Stimulated activated CD4-positive, alpha-beta T cell treated with anti-CD3 and anti-CD28 coated beads, Interleukin-12 subunit alpha, Interleukin-12 subunit beta, amount 100 ng/mL, for 48 hours (primary cell): ENCODE measurements around the gene SOX15.

ENCODE experiments used
- DNase-seq, 3 donors: peaks; one replicate each; pipeline ENCODE4 v3.0.0-alpha.2; 2020; ENCODE audit warnings: low read depth in 2 of 3, low spot score in 1 of 3

SOX15 gene

DNA sequence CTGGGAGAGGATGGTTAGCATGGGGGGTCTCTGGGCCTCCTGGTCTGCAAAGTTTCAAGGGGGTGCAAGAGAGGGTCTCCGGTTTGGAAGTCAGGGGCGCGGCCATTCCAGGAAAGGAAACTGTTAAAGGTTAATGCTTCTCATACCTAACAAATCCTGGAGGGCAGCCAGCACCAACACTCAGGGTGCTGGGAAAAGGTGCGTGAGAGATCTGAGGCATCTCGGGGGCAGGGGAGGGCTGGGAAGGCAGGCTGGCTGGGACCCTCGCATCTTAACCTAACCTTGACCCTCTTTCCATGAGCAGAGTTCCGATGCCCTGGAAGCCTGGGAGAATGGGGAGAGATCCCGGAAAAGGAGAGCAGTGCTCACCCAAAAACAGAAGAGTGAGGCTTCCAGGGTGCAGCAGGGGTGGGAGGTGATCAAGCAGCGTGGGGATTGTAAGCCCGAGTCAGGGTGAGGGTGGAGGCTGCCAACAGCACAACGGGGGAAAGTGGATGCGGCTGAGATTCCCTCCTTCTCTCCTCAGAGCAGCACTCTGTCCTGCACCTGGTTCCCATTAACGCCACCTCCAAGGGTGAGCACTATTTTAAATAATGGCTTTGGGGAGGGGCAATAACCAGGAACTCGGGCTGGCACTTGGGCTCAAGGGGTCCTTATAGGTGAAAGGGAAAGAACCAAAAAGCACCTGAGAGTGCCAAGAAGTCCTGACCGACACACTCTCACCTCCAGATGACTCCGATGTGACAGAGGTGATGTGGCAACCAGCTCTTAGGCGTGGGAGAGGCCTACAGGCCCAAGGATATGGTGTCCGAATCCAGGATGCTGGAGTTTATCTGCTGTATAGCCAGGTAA is 30.3 kb downstream of the SOX15 start:
- no peak for DNase-seq

DNA sequence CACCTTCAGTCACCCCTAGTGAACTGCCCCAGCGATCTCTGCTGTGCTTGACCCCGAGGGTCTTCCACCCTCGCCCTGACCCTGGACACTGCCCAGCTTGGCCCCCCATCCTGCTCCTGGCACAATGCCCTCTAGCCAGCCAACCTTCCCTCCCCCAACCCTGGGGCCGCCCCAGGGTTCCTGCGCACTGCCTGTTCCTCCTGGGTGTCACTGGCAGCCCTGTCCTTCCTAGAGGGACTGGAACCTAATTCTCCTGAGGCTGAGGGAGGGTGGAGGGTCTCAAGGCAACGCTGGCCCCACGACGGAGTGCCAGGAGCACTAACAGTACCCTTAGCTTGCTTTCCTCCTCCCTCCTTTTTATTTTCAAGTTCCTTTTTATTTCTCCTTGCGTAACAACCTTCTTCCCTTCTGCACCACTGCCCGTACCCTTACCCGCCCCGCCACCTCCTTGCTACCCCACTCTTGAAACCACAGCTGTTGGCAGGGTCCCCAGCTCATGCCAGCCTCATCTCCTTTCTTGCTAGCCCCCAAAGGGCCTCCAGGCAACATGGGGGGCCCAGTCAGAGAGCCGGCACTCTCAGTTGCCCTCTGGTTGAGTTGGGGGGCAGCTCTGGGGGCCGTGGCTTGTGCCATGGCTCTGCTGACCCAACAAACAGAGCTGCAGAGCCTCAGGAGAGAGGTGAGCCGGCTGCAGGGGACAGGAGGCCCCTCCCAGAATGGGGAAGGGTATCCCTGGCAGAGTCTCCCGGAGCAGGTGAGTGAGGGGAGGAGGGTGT is 31.2 kb downstream of the SOX15 start, which contains the start of gene TNFSF13:
TSS of gene TNFSF13 (plus strand) at position 207 of the 776 bp plus-strand sequence. CDS start at position 497, 290 bp downstream.
- DNase-seq = no peak

DNA sequence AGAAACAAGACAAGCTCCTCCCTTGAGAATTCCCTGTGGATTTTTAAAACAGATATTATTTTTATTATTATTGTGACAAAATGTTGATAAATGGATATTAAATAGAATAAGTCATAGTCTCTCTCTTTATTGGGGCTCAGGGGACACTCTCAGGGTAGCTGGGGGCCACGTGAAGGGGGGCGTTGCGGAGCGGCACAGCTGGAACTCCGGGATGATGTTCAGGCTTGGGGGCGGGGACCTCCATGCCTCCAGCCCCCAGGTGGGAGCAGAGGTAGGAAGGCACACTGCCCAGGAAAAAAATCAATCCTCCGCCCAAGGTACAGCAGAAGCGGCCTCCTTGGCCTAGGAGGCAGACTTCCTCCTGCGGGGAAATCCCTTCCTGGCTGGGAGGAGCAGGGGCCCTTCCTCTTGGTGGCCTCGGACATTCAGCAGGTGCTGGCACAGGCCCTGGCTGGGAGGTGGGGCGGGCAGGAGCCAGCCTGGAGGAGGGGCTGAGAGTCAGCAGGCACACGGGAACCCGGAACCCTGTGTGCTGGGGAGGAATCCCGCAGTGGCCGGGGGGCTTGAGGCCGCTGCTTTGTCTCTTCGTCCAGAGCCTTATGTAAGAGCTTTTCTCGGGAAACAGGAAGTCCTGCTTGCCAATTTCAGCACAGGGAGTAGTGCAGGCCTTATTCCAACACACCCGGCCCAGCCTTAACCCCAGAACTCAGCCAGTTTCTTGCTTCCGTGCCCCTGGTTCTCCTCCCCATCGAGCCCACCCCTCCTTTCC is 31.9 kb downstream of the SOX15 start:
- no peak for DNase-seq

DNA sequence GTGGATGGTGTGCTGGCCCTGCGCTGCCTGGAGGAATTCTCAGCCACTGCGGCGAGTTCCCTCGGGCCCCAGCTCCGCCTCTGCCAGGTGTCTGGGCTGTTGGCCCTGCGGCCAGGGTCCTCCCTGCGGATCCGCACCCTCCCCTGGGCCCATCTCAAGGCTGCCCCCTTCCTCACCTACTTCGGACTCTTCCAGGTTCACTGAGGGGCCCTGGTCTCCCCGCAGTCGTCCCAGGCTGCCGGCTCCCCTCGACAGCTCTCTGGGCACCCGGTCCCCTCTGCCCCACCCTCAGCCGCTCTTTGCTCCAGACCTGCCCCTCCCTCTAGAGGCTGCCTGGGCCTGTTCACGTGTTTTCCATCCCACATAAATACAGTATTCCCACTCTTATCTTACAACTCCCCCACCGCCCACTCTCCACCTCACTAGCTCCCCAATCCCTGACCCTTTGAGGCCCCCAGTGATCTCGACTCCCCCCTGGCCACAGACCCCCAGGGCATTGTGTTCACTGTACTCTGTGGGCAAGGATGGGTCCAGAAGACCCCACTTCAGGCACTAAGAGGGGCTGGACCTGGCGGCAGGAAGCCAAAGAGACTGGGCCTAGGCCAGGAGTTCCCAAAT is 32.6 kb downstream of the SOX15 start:
- DNase-seq = no peak

DNA sequence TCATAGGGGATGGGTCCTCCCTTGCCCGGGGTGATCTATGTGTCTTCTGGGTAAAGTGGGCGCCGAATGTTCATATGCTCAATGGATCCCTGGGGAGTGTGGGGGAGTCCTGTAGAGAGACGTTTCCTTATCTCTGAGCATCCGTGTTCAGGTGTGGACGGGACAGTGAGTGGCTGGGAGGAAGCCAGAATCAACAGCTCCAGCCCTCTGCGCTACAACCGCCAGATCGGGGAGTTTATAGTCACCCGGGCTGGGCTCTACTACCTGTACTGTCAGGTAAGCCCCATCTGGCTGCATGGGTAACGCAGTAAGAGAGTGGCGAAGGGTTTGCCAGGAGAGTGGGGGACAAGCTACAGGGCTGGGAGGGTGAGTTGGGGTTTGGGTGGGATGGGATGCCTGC is 33.3 kb downstream of the SOX15 start:
- DNase-seq = no peak

DNA sequence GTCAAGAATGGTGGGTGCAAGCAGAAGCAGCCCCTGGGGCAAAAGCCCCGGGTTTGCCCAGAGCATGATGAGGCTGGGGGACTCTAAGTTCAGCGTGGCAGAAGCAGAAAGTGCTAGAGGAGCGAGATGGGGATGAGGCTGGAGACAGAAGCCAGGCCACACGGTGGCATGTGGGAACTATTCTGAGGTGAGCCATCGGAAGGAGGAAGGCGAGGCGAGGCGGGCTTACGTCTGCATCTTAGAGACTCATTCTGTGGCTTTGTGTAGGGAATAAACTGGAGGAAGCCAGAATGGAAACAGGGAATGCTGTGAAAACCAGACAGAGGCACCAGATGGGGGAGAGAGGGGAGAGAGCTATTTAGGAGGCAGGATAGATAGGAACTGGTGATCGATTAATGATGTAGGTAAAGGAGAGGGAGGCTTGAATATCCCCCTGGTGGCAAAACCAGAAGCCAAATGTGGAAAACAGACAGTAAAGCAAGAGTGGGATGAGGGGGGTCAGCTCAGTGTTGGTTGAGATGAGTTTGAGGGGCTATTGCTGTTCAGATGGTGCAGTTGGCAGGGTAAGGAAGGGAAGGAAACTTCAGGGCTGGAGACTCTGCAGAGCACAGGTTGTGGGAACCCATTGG is 34.5 kb downstream of the SOX15 start:
- no peak for DNase-seq

DNA sequence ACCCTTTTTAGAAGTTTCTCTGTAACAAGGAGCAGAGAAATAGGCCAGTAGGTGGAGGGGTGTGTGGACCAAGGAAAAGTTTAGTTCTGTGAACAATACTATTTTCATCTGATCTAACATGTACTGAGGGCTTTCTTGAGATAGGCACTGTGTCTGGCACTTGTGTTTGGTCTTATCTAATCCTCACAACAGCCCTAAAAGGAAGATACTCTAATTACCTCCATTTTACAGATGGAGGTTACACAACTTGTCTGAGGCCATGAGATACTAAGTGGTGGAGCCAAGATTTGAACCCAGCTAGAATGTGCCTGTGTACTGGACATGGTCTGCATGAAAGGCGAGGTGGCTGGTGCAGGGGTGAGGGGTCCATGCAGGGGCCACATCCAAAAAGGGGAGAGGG is 36.5 kb downstream of the SOX15 start:
- DNase-seq = no peak

DNA sequence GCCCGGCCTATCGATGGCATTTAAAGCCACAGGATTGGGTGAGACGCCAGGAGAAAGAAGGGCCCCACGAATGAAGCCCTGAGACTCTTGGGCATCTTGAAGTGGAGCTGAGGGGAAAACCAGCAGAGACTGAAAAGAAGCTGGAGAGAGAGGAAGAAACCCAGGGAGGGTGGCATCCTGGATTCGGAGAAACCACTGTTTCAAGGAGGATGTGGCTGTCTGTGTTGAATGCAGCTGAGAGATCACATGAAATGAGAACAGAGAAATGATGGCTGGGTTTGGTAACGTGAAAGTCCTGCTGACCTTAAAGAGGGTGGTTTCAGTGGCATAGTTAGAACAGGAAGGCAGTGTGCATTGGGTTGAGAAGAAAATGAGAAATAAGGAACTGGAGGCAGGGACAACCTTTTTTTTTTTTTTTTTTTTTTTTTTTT is 37.3 kb downstream of the SOX15 start:
- no peak for DNase-seq

DNA sequence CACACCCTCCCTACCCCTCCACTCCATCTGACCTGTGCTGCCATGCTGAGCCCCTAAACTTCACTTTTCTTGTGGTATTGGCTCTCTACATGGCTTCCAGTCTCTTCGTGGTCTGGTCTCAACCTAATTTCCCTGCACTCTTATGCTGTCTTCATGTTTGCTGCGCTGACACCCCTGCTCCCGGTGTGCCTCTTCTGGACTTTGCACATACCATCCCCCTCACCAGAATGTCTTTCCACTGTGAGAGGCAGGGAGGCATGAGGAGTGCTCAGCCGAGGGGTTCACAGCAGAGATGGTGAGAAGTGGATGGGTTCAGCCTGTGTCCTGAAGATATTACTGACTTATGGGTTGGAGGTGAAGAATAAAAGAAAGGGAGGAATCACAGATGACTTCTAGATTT is 38.5 kb downstream of the SOX15 start:
- no peak for DNase-seq

DNA sequence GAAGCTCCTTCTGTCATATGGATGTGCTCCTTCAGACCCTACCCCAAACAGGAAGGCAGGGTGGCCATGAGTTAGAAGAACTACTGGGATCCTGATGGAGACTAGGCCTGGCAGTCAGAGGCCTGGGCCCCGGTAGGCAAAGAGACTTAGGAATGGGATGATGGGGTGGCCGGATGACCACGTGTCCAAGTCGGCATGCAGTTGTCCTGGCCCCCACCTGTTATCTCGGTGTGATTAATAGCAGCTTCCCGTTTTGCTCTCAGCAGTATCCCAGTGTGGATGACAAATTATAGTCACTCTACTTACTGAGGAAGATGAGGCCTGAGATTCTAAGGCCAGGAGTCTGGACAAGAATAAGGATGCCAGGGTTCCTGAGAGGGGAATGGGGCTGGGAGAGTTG is 39.5 kb downstream of the SOX15 start:
- no peak for DNase-seq

DNA sequence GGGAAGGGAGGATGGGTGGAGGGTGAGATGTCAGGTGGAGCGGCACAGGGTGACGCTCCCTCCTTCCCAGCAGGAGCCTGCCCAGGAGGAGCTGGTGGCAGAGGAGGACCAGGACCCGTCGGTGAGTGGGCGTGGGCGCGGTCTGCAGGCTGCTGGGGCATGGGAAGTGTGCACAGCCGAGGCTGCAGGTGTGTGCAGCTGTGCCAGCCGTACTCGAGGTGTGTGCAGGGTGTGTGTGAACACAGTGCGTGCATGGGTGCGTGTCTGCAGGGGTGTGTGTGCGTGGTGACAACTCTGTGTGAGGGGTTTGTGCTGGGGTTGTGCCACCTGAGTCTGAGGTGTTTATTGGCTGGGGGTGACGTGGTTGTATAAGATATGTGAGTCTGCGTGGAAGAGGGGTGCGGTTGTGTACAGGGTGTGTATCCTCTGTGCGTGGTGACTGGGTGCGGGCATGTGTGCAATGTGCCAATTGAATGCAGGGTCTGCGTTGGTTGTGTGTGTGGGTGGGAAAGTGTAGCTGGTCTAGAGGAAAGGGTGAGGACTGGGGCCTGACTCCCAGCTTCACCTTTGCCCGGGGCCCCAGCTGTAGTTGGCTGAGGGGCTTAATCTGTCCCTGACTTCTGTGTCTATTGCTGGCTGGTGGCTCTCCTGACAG is 40.4 kb downstream of the SOX15 start:
- no peak for DNase-seq

DNA sequence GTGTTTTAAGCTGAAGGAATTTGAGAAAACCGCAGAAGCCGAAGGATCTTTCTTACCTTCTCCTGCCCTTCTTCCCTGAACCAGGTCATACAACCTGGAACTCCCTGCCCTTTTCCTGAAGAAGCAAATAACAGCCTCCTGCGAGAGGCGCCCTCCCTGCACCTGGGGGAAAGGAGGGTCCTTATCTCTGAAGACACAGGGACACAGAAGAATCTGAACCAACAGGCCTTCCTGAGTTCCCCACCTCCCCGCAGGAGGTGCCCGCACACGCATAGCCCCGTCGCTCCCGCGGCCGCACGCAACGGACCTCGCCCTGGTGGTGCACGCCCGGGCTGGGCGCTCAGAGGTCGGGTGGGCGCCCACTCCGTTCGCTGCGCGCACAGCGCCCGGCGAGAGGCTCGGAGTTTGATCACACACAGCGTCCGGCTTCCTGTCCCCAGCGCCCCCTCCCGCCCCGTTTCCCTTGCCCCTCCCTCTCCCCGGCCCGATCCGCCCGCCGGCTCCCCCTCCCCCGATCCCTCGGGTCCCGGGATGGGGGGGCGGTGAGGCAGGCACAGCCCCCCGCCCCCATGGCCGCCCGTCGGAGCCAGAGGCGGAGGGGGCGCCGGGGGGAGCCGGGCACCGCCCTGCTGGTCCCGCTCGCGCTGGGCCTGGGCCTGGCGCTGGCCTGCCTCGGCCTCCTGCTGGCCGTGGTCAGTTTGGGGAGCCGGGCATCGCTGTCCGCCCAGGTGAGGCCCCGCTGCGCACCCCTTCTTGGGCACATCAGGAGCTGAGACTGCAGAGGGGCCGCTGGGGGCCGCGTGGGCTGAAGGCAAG is 41.1 kb downstream of the SOX15 start, which contains the start of gene TNFSF12:
TSS of gene TNFSF12 (plus strand) at position 474 of the 816 bp plus-strand sequence. CDS start at position 570, 96 bp downstream.
- DNase-seq = no peak

DNA sequence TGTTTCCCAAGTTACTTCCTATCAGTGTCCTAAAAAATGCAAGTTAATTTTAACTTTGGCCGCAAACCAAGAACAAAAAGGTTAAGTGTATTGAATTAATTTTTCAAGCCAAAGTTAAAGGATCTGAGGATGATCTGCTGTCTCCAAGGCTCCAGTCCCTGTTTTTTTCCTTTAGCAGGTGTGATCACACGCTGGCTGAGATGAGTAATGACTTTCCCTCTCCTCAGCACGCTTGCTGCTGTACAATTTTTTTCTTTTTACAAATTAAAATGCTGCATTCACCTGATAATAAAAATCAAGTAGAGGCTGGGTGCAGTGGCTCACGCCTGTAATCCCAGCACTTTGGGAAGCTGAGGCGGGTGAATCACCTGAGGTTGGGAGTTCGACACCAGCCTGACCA is 45.0 kb downstream of the SOX15 start:
- no peak for DNase-seq

DNA sequence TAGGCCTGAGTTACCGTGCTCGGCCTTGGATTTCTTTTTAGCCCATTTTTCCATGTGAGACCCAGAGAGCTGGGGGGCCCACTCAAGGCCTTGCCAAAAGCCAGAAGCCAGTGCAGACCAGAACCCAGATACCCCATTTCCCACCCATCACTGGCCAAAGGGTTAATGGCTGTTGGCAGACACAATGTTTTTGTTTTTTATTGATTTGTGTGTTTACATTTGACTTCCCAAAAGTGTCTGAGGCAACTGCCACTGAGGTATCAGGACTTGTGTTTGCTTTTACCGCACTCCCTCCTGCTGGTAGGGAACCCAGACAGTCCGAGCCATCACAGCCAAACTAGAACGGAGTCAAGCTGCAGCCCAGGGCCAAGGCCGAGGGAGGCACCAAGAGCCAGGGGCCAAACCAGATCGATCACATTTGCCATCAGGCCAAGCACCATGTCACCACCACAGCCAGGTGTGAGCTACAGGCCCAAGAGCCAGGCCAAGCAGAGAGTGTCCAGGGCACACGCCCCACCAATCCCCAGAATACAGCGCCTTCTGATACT is 48.7 kb downstream of the SOX15 start:
- no peak for DNase-seq

DNA sequence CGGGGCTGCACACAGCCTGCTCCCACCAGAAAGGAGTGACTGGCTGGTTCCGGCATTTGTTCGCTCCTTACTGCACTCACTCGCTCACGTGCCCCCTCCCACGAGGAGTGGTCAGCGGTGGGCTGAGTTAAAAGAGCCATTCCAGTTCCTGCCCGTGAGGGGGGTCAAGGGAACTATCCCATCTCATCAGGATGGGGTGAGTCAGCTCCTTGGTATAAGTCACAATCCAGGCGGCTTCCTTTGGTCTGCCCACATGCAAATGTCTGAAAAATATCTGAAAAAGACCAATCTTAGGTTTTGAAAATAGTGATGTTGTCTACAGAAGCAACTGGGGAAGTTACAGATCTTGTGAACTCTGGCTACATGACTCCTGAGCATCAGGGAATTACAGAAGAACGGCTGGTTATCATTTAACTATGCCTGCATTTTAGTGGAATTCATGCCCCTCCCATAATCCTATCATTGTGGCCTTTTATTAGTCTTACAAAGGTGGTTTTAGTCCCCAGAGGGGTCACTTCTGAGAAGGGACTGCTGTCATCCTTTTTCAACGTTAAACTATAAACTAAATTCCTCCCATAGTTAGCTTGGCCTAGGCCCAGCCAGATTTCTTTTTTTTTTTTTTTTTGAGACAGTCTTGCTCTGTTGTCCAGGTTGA is 50.9 kb downstream of the SOX15 start:
- no peak for DNase-seq
